Measurements from ENCODE around the gene CNTN1.

GRCh38 chr12:40645361-40645760 lies 46.9 kb upstream of the CNTN1 start:
- TF ChIP-seq CTCF (IDR thresholded peaks at IDR 0.05) (no peak), POLR2A (IDR thresholded peaks at IDR 0.05) (no peak)

Measured in lower leg skin (tissue), 3 donors.